Right renal cortex interstitium (tissue), 3 donors: ENCODE data around the gene ULK2. TPM values are rescaled to one million over a fixed set of nuclear protein-coding genes. Genes with fewer than 3 reads are reported as not detected.
"Not testable (repeated sequence)": the region's sequence is repeated elsewhere in the genome, so short reads cannot be mapped to it uniquely, and the experiment has no call there.

Experiments used
- DNase-seq, 3 donors: peaks; one replicate each; pipeline ENCODE4 v3.0.0-alpha.2; 2013; ENCODE audit warnings: low read depth in 3 of 3, low spot score in 2 of 3
- polyA plus RNA-seq, 3 donors: library from polyadenylated mRNA; unstranded; fragments of 120-200 nt; gene quantifications; one replicate each; pipeline ENCODE4 v1.2.1, GENCODE V29; 2013; ENCODE audit not compliant: insufficient read length in 3 of 3

ULK2 gene
- polyA plus RNA-seq, 3 donors = 29.7 to 34.1 (median 33.3) TPM

GRCh38 chr17:19769946-19770652, 97.6 kb downstream of the ULK2 start:
- DNase-seq = no peak

GRCh38 chr17:19768046-19768782, 99.5 kb downstream of the ULK2 start:
- no peak for DNase-seq

DNA sequence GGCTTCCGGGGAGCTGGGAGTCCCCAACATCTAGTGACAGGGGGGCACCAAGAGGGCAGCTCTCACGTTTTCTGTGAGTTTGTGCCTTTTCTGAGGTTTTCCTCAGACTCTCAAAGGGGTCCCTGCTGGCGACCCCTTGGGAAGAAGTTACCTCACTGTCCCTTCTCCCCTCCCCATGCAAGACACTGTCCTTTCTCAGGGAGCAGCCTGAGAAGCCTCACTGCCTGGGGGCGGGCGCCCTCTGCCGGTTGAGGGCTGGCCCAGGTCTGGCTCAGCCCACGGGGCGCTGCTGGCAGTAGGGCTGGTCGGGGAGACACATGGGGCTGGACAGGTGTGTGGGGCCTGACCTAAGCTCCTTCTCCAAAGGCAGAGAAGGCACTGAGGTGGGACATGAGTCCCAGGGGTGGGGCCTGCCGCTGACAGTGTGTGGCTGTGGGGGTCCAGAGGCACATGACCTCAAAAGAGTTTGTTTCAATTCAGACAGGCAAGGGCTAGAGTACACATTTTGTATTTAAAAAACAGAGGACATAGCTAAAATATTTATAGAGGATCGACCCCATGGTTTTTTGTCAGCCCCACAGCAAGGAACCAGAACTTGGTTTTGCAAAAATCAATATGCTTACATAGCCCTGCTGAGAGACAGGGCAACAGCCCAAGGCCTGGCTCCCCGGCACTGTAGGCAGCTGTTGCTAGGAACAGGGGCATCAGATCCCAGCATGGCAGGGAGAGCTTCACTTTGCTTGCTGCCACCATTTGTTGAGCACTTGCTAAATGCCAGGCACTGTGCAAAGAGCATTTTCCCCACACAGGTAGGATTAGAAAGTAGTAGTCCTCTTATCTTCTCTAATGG, 101.1 kb downstream of the ULK2 start:
- peak in 1 of 3 donors; percentile 46 for DNase-seq

GRCh38 chr17:19766016-19766415, 101.7 kb downstream of the ULK2 start:
- DNase-seq = no peak

DNA sequence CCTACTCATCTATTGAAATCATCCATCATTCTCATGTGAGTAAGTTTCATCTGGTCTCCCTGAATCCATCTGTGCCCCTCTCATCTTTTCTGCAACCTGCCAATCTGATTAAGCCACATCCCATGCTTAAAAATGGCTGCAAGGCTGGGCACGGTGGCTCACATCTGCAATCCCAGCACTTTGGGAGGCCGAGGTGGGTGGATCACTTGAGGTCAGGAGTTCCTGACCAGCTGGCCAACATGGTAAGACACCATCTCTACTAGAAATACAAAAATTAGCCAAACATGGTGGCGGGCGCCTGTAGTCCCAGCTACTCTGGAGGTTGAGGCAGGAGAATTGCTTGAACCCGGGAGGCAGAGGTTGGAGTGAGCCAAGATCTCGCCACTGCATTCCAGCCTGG, 103.7 kb downstream of the ULK2 start:
- not testable (repeated sequence) for DNase-seq

- no peak for DNase-seq
These were observed 104.3 kb downstream of the ULK2 start for GRCh38 chr17:19763416-19763815.

- DNase-seq = peak in 1 of 3 donors; percentile 50
These were observed 105.2 kb downstream of the ULK2 start for GRCh38 chr17:19762515-19762961.

- DNase-seq = no peak
These were observed 107.0 kb downstream of the ULK2 start for GRCh38 chr17:19760746-19761145.

- no peak for DNase-seq
These were observed 107.9 kb downstream of the ULK2 start for GRCh38 chr17:19759568-19760549.

GRCh38 chr17:19757536-19758180, 110.1 kb downstream of the ULK2 start:
- no peak for DNase-seq

DNA sequence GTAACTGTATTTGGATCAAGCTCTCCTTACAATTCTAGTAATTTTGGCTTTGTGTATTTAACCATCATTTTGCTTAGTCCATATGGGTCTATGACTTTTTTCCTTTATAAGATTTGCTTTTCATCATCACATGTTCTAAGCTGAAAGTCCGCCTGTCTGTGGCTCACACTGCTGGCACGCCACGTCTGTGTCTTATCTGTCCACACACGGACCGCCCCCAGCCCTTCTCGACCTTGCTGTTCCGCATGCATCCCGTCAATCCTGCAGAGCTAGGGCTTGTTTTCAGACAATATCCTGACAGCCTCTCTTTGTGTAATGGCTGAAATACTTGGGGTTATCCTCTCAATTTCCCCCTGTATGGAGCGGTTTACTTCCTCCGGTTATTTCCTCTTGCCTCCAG, 111.2 kb downstream of the ULK2 start:
- DNase-seq = no peak

GRCh38 chr17:19755821-19756510, 111.8 kb downstream of the ULK2 start:
- DNase-seq = no peak

- no peak for DNase-seq
These were observed 112.3 kb downstream of the ULK2 start for GRCh38 chr17:19755392-19755791.

- no peak for DNase-seq
These were observed 113.9 kb downstream of the ULK2 start for GRCh38 chr17:19753661-19754463.

DNA sequence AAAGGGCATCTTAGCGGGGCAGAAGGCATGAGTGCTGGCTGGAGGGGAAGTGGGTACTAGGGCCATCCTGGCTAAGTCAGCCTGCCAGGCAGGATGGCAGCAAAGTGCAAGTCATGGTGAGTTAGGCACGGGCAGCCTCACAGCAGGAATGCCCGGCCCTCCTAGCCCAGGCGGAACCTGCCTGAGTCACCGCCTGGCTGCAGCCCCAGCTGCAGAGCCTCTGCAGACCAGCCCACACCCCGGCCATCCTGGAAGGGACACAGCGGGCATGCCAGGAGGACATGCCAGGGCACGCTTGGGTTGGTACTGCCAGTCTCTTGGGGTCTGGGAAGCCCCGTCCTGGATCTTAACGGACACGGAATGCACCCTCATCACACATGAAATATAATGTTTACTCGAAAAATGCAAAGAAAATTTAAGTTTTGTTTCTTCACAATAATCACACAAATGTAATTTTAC, 114.7 kb downstream of the ULK2 start:
- no peak for DNase-seq

- DNase-seq = no peak
These were observed 115.3 kb downstream of the ULK2 start for GRCh38 chr17:19752216-19753050.

- DNase-seq = no peak
These were observed 116.9 kb downstream of the ULK2 start for GRCh38 chr17:19750835-19751234.
